ENCODE data around the gene FAM170B. TPM values are rescaled to one million over a fixed set of nuclear protein-coding genes. Genes with fewer than 3 reads are reported as not detected.
A peak's percentile ranks its signal among the peaks of the same experiment; 100 is the strongest.

The FAM170B gene
- total RNA-seq, 6 donors from 2014 or later, result 0.24 TPM; not detected in 5

GRCh38 chr10:49163741-49164140, 29.9 kb upstream of the FAM170B start:
- Histone ChIP-seq H3K27ac (no peak overlapping the region), H3K36me3 (peaks cover 0 to 25% (median 2%) of the 10 kb centered on the region in 4 donors), H3K4me3 (no peak overlapping the region), H3K4me1 (no peaks in the 10 kb centered on the region), H3K9me3 (no peaks in the 10 kb centered on the region), H3K27me3 (no peaks in the 10 kb centered on the region)
- peak in 1 of 2 donors; percentile 30 for ATAC-seq (ENCODE audit: low FRiP score in 2 of 2)
- TF ChIP-seq CTCF (IDR thresholded peaks at IDR 0.05), result no peak
- TF ChIP-seq EP300 (IDR thresholded peaks at IDR 0.05), result no peak
- TF ChIP-seq POLR2A (IDR thresholded peaks at IDR 0.05), result no peak
- no peak for TF ChIP-seq POLR2AphosphoS5 (IDR thresholded peaks at IDR 0.05)
- no peak for DNase-seq
- WGBS, 2 donors, result 94 to 95% methylated on average over 4 of the region's 4 CpGs

- ATAC-seq (ENCODE audit: low FRiP score in 2 of 2), result no peak
- no peaks in the 10 kb centered on the region for H3K27me3 ChIP-seq
- H3K4me1 ChIP-seq, result no peaks in the 10 kb centered on the region
- no peak for TF ChIP-seq EP300 (IDR thresholded peaks at IDR 0.05)
- TF ChIP-seq POLR2A (IDR thresholded peaks at IDR 0.05), result no peak
- no peak for TF ChIP-seq CTCF (IDR thresholded peaks at IDR 0.05)
- TF ChIP-seq POLR2AphosphoS5 (IDR thresholded peaks at IDR 0.05), result no peak
- no peak overlapping the region for H3K4me3 ChIP-seq
- no peak overlapping the region for H3K27ac ChIP-seq
- peaks cover 0 to 25% (median 2%) of the 10 kb centered on the region in 4 donors for H3K36me3 ChIP-seq
- 85% methylated on average over 5 to 8 of the region's 8 CpGs for WGBS, 2 donors
- no peak for DNase-seq
- H3K9me3 ChIP-seq, result no peaks in the 10 kb centered on the region
Observed at GRCh38 chr10:49162761-49163310, 29.0 kb upstream of the FAM170B start.

DNA sequence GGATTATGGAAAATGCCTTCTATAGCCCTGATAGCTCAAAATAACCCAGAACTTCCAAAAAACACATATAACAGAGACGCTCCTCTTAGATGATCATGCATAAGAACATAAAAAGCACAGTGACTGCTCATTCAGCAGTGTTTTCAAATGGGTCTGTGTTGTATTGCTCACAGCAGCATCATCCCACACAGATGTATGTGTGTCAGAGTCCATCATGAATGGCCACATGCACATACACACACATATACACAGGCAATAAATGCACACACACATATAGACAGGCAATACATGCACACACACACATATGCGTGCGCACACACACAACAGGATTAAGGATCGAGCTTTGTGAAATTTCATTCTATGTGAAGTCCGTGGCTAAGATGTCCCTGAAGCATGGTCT, 28.2 kb upstream of the FAM170B start:
- WGBS, 2 donors, result 74 to 90% methylated on average over 5 of the region's 5 CpGs
- Histone ChIP-seq H3K4me1 (no peaks in the 10 kb centered on the region), H3K27ac (no peak overlapping the region), H3K36me3 (peaks cover 0 to 25% (median 2%) of the 10 kb centered on the region in 4 donors), H3K9me3 (no peaks in the 10 kb centered on the region), H3K4me3 (no peak overlapping the region), H3K27me3 (no peaks in the 10 kb centered on the region)
- no peak for TF ChIP-seq CTCF (IDR thresholded peaks at IDR 0.05)
- TF ChIP-seq POLR2AphosphoS5 (IDR thresholded peaks at IDR 0.05), result no peak
- TF ChIP-seq POLR2A (IDR thresholded peaks at IDR 0.05), result no peak
- no peak for TF ChIP-seq EP300 (IDR thresholded peaks at IDR 0.05)
- ATAC-seq (ENCODE audit: low FRiP score in 2 of 2) (no peak), DNase-seq (no peak)

DNA sequence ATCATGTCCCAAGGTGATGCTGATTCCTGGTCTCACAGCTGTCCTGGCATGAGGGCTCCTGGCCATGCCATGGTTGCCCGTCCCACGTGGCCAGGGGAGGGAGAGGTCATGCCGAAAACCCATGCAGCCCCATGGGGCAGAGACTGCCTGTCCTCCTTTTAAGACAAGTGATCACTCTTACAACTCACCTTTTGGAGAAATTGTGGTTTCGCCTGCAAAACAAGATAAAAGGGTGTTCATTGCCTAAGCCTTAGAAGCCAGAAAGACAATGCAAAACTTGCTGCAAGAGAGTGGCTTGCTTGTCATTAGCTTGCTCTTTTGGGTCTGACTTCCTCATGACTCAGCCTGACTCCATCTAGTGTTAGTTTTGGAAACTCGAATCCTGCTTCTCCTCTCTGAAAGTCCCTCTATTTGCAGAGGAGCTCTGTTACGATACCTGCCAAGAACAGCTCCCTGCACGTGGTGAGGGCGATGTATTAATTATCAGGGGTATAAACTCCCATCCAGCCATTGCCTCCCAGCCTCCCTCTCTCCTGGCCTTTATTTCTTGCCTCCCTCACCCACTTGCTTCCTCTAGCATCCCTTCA, 27.7 kb upstream of the FAM170B start:
- TF ChIP-seq POLR2A (IDR thresholded peaks at IDR 0.05) (no peak), POLR2AphosphoS5 (IDR thresholded peaks at IDR 0.05) (no peak), CTCF (IDR thresholded peaks at IDR 0.05) (peak in 4 of 6 experiments; percentile 17 to 38 (median 28)), EP300 (IDR thresholded peaks at IDR 0.05) (no peak)
- H3K4me1 ChIP-seq, result no peaks in the 10 kb centered on the region
- H3K27ac ChIP-seq, result no peak overlapping the region
- ATAC-seq (ENCODE audit: low FRiP score in 2 of 2), result peak in 1 of 2 donors; percentile 32
- H3K36me3 ChIP-seq, result peaks cover 0 to 25% (median 2%) of the 10 kb centered on the region in 4 donors
- no peak overlapping the region for H3K4me3 ChIP-seq
- 42 to 58% methylated on average over 4 to 8 of the region's 8 CpGs for WGBS, 2 donors
- DNase-seq, result peak in 1 of 2 donors; percentile 30
- no peaks in the 10 kb centered on the region for H3K27me3 ChIP-seq
- H3K9me3 ChIP-seq, result no peaks in the 10 kb centered on the region

DNA sequence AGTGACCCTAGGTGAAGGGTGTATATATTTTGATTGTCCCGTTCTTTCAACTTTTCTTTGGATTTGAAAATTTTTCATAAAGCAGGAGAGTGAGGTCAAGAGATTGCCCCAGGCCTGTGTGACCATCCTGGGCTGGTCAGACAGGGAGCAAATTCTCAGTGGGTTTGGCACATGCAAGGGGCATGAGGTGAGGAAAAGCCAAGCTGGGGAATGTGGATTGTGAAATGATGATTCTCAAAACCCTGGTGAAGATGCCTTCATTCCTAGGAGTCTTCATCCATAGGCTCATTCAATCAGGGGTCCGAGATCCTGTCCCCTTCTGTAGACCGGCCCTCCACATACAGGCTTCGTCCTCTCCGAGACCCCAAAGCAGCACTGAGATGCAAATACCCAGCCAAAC, 27.0 kb upstream of the FAM170B start:
- Histone ChIP-seq H3K4me1 (no peaks in the 10 kb centered on the region), H3K4me3 (no peak overlapping the region), H3K36me3 (peaks cover 0 to 25% (median under 1%) of the 10 kb centered on the region in 4 donors), H3K27ac (no peak overlapping the region), H3K9me3 (no peaks in the 10 kb centered on the region), H3K27me3 (no peaks in the 10 kb centered on the region)
- DNase-seq (no peak), ATAC-seq (ENCODE audit: low FRiP score in 2 of 2) (no peak)
- 93 to 97% methylated on average over 5 of the region's 5 CpGs for WGBS, 2 donors
- TF ChIP-seq CTCF (IDR thresholded peaks at IDR 0.05), result no peak
